K562 (cell line): Measurements from ENCODE around the gene ZBTB46. TPM values are rescaled to one million over a fixed set of nuclear protein-coding genes. Genes with fewer than 3 reads are reported as not detected.

Experiments
- ATAC-seq: fragments of 200-7000 bp; cut with Tn5 transposase; 3 replicates; pipeline ENCODE4 v1.9.1; 2020; ENCODE audit warnings: moderate library complexity
- BruUV-seq: library from RNA; stranded (reverse); fragments of 400-500 nt; replicated peaks from 2 replicates; lab custom pipeline; 2021; lab: Mats Ljungman, UMichigan
- CTCF ChIA-PET: fragments of 300-600 bp; formaldehyde crosslinking; extraction: SDS; loops from one replicate; lab custom pipeline; 2021; ENCODE audit warnings: low intra/inter-chr PET ratio; lab: Yijun Ruan, JAX
- POLR2A ChIA-PET: fragments of 300-600, 350-650 bp; sonication (Branson Sonifier 250); formaldehyde crosslinking; extraction: SDS; loops from one replicate; lab custom pipeline; 2021; ENCODE audit warnings: antibody characterized with exemption, inconsistent platforms; lab: Yijun Ruan, JAX
- DNase-seq, 4 experiments: peaks; one replicate each; pipeline versions ENCODE4 v3.0.0 to v3.0.0-alpha.2; 2011 to 2018; ENCODE audit warnings: low spot score in 3 of 4, mixed read lengths in 3 of 4; ENCODE audit errors: extremely low read depth in 1 of 4
- FAIRE-seq: peaks from 2 replicates; lab custom pipeline; 2011; peaks lifted over from hg19 to GRCh38; lab: Jason Lieb, UNC
- H2AFZ ChIP-seq: 2 replicates; pipeline ENCODE4 v1.6.0; 2011; ENCODE audit warnings: low read depth, low read length, control low read depth, inconsistent platforms
- H3K27ac ChIP-seq: fragments of 200-600 bp; 3 replicates; pipeline ENCODE4 v1.8.0; 2011; ENCODE audit warnings: low read depth, mild to moderate bottlenecking, control low read depth, inconsistent platforms, low read length, moderate library complexity, mixed read lengths; ENCODE audit errors: extremely low read depth
- H3K27me3 ChIP-seq, 2 experiments: fragments of 300-600 bp in 1 of 2; 2 replicates in 1 of 2; 3 replicates in 1 of 2; pipeline versions ENCODE4 v1.6.0 to v1.8.0; 2011; ENCODE audit warnings: inconsistent platforms in 2 of 2, low read length in 2 of 2, mild to moderate bottlenecking in 1 of 2, mixed read lengths in 1 of 2, moderate library complexity in 1 of 2; ENCODE audit not compliant: control insufficient read depth in 2 of 2, insufficient read depth in 2 of 2
- H3K36me3 ChIP-seq: fragments of 300-600 bp; 3 replicates; pipeline ENCODE4 v1.8.0; 2011; ENCODE audit warnings: mild to moderate bottlenecking, low read length, inconsistent platforms; ENCODE audit not compliant: control insufficient read depth, insufficient read depth
- H3K4me1 ChIP-seq, 2 experiments: fragments of 200-600 bp in 1 of 2; replicated peaks in 1 of 2; 2 replicates in 1 of 2; 3 replicates in 1 of 2; pipeline versions ENCODE4 v1.5.1 to v1.8.0; 2011; ENCODE audit warnings: inconsistent platforms in 2 of 2, low read length in 2 of 2, mild to moderate bottlenecking in 1 of 2, mixed read lengths in 1 of 2, moderate library complexity in 1 of 2; ENCODE audit not compliant: control insufficient read depth in 2 of 2, insufficient read depth in 2 of 2
- H3K4me2 ChIP-seq: 2 replicates; pipeline ENCODE4 v1.6.1; 2011; ENCODE audit warnings: low read length, control low read depth, inconsistent platforms, mixed read lengths; ENCODE audit not compliant: insufficient read depth
- H3K4me3 ChIP-seq: fragments of 200-600 bp; sonication (generic), shearing (Covaris generic); 2 replicates; pipeline ENCODE4 v1.5.1; 2016; ENCODE audit warnings: control low read depth, inconsistent platforms
- H3K79me2 ChIP-seq: fragments of 200-600 bp; 3 replicates; pipeline ENCODE4 v1.8.0; 2011; ENCODE audit warnings: low read length, inconsistent platforms; ENCODE audit not compliant: control insufficient read depth, insufficient read depth
- H3K9ac ChIP-seq, 2 experiments: 2 replicates each; pipeline versions ENCODE4 v1.6.0 to v1.6.1; 2011; ENCODE audit warnings: low read depth in 2 of 2, low read length in 2 of 2, control low read depth in 1 of 2, inconsistent platforms in 1 of 2, mild to moderate bottlenecking in 1 of 2, mixed read lengths in 1 of 2; ENCODE audit not compliant: insufficient read depth in 1 of 2
- H3K9me1 ChIP-seq: one replicate; pipeline ENCODE4 v1.6.0; 2011; ENCODE audit warnings: inconsistent platforms, mild to moderate bottlenecking, low read length, moderate library complexity; ENCODE audit not compliant: control insufficient read depth, insufficient read depth
- H3K9me3 ChIP-seq: replicated peaks from 2 replicates; pipeline ENCODE4 v1.5.1; 2011; ENCODE audit warnings: low read depth, low read length, inconsistent platforms; ENCODE audit not compliant: control insufficient read depth, insufficient read depth
- H4K20me1 ChIP-seq: replicated peaks from 2 replicates; pipeline ENCODE4 v1.6.1; 2011; ENCODE audit warnings: low read length, inconsistent platforms, mixed read lengths; ENCODE audit not compliant: control insufficient read depth, insufficient read depth
- EHMT2 ChIP-seq: fragments of 450-650 bp; IDR thresholded peaks from 2 replicates; pipeline ENCODE4 v1.6.1; 2018; ENCODE audit warnings: antibody characterized with exemption
- ELF1 ChIP-seq: fragments of 200-800 bp; sonication (Bioruptor generic); IDR thresholded peaks from 2 replicates; pipeline ENCODE4 v1.6.1; 2016; ENCODE audit warnings: missing genetic modification characterization, missing compliant biosample characterization
- MBD2 ChIP-seq: sonication (generic); IDR thresholded peaks from 2 replicates; pipeline ENCODE4 v1.6.1; 2016; ENCODE audit warnings: low read depth, borderline replicate concordance
- POLR2G ChIP-seq: fragments of 200-400 bp; formaldehyde crosslinking; IDR thresholded peaks from 2 replicates; pipeline ENCODE4 v1.6.1; 2017; ENCODE audit warnings: low read depth, mild to moderate bottlenecking, antibody characterized with exemption, low read length, moderate library complexity
- RBM22 ChIP-seq: fragments of 200-400 bp; formaldehyde crosslinking; IDR thresholded peaks from 2 replicates; pipeline ENCODE4 v1.6.1; 2018; ENCODE audit warnings: low read length, low read depth; ENCODE audit not compliant: poor library complexity, severe bottlenecking
- SREBF1 ChIP-seq: fragments of 150-350 bp; IDR thresholded peaks from 2 replicates; pipeline ENCODE4 v1.6.1; 2014; ENCODE audit warnings: antibody characterized with exemption, low read depth, low read length, borderline replicate concordance
- ZKSCAN8 ChIP-seq: fragments of 200-800 bp; sonication (Bioruptor generic); IDR thresholded peaks from 2 replicates; pipeline ENCODE4 v1.6.1; 2016; ENCODE audit warnings: missing genetic modification characterization, missing compliant biosample characterization
- ZNF143 ChIP-seq: sonication (generic); formaldehyde crosslinking; IDR thresholded peaks from 2 replicates; pipeline ENCODE4 v1.9.0; 2022; ENCODE audit warnings: mild to moderate bottlenecking, missing genetic modification reagents
- ZNF695 ChIP-seq: fragments of 450-650 bp; formaldehyde crosslinking; IDR thresholded peaks from 2 replicates; pipeline ENCODE4 v1.4.0; 2020; ENCODE audit warnings: mild to moderate bottlenecking, moderate library complexity
- WGBS: fragments of 100-300 bp; shearing (Covaris generic); methylation state at CpG from one replicate; pipeline ENCODE4 v1.1.6; 2016; ENCODE audit warnings: low coverage, mixed read lengths; ENCODE audit not compliant: insufficient coverage; ENCODE audit errors: missing lambda C conversion rate; 5-methylcytosine and 5-hydroxymethylcytosine counted together
- in situ Hi-C: fragments of 300-500 bp; cut with MboI; formaldehyde crosslinking; loops from 4 replicates; pipeline ENCODE4 v1.15.0; 2018; ENCODE audit warnings: inconsistent platforms, mixed read lengths
- intact Hi-C: fragments of 100-400 bp; cut with micrococcal nuclease; formaldehyde crosslinking; loops from 2 replicates; pipeline ENCODE4 v1.14.2; 2022
- polyA plus RNA-seq, 8 experiments: library from polyadenylated mRNA; depleted of rRNA in 4 of 8; stranded (reverse) in 5 of 8; unstranded in 3 of 8; fragments of >200 nt; fragmentation: Nextera tagmentation in 2 of 8; fragmentation: Illumina TruSeq in 1 of 8; extraction: Ambion mirVana in 2 of 8; extraction: Trizol in 1 of 8; gene quantifications; 2 replicates each; pipeline versions ENCODE4 v1.2.1 to v1.2.3, GENCODE V29; 2011 to 2014; ENCODE audit warnings: inconsistent platforms in 1 of 8, missing spikeins in 1 of 8
- total RNA-seq, 7 experiments: library from RNA; depleted of rRNA in 6 of 7; stranded (reverse); fragments of >200 nt in 6 of 7; fragmentation: Illumina TruSeq in 2 of 7; extraction: Trizol in 2 of 7; gene quantifications; 2 replicates each; pipeline versions ENCODE4 v1.2.1 to v1.2.3, GENCODE V29; 2011 to 2021; ENCODE audit warnings: low replicate concordance in 1 of 7
- TF ChIP-seq, protein P1 (sequence below): sonication (generic); formaldehyde crosslinking; IDR thresholded peaks from 2 replicates; pipeline ENCODE4 v1.8.1; 2023; ENCODE audit warnings: mild to moderate bottlenecking, missing genetic modification reagents
- TF ChIP-seq, protein P2 (sequence below): fragments of 250-450 bp; sonication (Bioruptor Pico); IDR thresholded peaks from 2 replicates; pipeline ENCODE4 v1.5.1; 2021; ENCODE audit warnings: mild to moderate bottlenecking
- TF ChIP-seq, protein P3 (sequence below): fragments of 450-650 bp; IDR thresholded peaks from one replicate; pipeline ENCODE4 v1.6.1; 2018; ENCODE audit warnings: mild to moderate bottlenecking, moderate library complexity; ENCODE audit not compliant: partially characterized antibody
- TF ChIP-seq, protein P4 (sequence below): fragments of 450-650 bp; IDR thresholded peaks from 2 replicates; pipeline ENCODE4 v1.6.1; 2014; ENCODE audit warnings: low read depth, mild to moderate bottlenecking, moderate library complexity, borderline replicate concordance

ZBTB46 gene
- total and polyA plus RNA-seq, 9 of the 15 experiments (the other 6 are each of a cell fraction or from before 2014, with no cell fraction given), result 0.29 to 4.1 (median 1.1) TPM

DNA sequence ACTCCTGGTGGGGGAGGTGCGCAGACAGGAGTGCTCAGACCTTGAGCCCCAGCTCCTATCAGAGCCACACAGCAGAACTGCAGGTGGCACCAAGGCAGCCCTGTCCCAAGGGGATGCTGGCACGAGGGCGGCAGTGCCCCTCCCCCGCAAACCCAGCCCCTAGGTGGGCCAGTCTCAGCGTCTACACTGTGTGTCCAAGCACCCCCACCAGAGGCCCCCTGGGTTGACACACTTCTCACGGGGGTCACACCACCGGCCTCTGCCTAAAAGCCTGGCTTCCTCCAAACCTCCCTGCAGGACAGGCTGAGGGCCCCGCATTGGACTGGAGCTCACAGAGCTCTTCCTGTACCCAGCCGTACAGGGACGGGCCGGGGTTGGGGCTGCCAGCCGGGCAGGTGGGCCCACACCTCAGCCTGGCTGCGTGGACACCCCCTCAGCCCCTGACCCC, 83.4 kb downstream of the ZBTB46 start (continued):
- TF ChIP-seq ELF1 (tag), result no peak
- TF ChIP-seq ZNF143 (CRISPR knock-in tag), result no peak
- TF ChIP-seq ZKSCAN8 (CRISPR knock-in tag), result no peak
- TF ChIP-seq MBD2, result no peak
- TF ChIP-seq SREBF1, result no peak
- no peak for TF ChIP-seq ZNF695

DNA sequence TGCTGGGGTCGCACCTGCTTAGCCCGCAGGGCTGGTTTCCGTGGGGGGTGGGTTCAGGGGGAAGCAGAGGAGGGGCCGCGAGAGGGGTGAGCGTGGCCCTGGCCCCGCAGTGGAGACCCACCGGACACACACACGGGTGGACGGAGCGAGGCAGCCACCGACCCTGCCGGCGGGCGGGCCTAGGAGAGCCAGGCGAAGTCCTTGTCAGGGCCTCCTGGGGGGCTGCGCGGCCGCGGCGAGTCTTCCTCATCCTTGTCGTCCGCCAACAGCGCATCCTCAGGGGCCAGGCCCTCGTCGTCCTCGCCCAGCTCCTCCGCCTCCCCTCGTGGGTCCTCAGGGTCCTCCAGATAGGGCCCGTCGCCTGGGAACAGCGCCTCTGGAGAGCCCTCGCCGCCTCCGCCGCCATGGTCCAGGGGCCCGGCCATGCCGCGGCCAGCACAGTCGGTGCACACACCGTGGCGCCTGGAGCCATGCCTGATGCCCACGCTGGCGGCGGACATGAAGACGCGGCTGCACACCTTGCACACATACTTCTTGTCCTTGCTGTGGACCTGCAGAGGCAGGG, 84.2 kb downstream of the ZBTB46 start:
- peaks cover 9 to 67% of the 10 kb centered on the region in 2 experiments for H3K4me1 ChIP-seq
- H3K4me3 ChIP-seq, result no peak overlapping the region
- BruUV-seq, result no TSS peak
- H2AFZ ChIP-seq, result no peak overlapping the region
- CTCF ChIA-PET, result no interaction called here
- peaks cover 21% of the 10 kb centered on the region; the same call in 1 of the 3 replicates for H3K36me3 ChIP-seq
- no peak for FAIRE-seq
- in situ Hi-C loops (no loop called here), intact Hi-C loops (no loop called here)
- no peaks in the 10 kb centered on the region for H4K20me1 ChIP-seq
- H3K79me2 ChIP-seq, result no peaks in the 10 kb centered on the region
- H3K27ac ChIP-seq, result no peak overlapping the region
- no peak overlapping the region for H3K4me2 ChIP-seq
- H3K27me3 ChIP-seq, result no peaks in the 10 kb centered on the region
- no peak overlapping the region for H3K9ac ChIP-seq
- POLR2A ChIA-PET, result no interaction called here
- no peaks in the 10 kb centered on the region for H3K9me3 ChIP-seq
- TF ChIP-seq, protein P1, sequence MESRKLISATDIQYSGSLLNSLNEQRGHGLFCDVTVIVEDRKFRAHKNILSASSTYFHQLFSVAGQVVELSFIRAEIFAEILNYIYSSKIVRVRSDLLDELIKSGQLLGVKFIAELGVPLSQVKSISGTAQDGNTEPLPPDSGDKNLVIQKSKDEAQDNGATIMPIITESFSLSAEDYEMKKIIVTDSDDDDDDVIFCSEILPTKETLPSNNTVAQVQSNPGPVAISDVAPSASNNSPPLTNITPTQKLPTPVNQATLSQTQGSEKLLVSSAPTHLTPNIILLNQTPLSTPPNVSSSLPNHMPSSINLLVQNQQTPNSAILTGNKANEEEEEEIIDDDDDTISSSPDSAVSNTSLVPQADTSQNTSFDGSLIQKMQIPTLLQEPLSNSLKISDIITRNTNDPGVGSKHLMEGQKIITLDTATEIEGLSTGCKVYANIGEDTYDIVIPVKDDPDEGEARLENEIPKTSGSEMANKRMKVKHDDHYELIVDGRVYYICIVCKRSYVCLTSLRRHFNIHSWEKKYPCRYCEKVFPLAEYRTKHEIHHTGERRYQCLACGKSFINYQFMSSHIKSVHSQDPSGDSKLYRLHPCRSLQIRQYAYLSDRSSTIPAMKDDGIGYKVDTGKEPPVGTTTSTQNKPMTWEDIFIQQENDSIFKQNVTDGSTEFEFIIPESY (CRISPR knock-in tag), result peak; percentile 61
- TF ChIP-seq, protein P2, sequence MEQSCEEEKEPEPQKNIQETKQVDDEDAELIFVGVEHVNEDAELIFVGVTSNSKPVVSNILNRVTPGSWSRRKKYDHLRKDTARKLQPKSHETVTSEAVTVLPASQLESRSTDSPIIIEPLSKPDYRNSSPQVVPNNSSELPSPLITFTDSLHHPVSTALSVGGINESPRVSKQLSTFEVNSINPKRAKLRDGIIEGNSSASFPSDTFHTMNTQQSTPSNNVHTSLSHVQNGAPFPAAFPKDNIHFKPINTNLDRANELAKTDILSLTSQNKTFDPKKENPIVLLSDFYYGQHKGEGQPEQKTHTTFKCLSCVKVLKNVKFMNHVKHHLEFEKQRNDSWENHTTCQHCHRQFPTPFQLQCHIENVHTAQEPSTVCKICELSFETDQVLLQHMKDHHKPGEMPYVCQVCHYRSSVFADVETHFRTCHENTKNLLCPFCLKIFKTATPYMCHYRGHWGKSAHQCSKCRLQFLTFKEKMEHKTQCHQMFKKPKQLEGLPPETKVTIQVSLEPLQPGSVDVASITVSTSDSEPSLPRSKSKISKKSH (CRISPR knock-in tag), result no peak
- TF ChIP-seq, protein P3, sequence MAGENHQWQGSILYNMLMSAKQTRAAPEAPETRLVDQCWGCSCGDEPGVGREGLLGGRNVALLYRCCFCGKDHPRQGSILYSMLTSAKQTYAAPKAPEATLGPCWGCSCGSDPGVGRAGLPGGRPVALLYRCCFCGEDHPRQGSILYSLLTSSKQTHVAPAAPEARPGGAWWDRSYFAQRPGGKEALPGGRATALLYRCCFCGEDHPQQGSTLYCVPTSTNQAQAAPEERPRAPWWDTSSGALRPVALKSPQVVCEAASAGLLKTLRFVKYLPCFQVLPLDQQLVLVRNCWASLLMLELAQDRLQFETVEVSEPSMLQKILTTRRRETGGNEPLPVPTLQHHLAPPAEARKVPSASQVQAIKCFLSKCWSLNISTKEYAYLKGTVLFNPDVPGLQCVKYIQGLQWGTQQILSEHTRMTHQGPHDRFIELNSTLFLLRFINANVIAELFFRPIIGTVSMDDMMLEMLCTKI, result no peak
- TF ChIP-seq EHMT2 (no peak), POLR2G (peak; percentile 26; the same call in 1 of the 2 replicates), RBM22 (peak; percentile 13)
- TF ChIP-seq, protein P4, sequence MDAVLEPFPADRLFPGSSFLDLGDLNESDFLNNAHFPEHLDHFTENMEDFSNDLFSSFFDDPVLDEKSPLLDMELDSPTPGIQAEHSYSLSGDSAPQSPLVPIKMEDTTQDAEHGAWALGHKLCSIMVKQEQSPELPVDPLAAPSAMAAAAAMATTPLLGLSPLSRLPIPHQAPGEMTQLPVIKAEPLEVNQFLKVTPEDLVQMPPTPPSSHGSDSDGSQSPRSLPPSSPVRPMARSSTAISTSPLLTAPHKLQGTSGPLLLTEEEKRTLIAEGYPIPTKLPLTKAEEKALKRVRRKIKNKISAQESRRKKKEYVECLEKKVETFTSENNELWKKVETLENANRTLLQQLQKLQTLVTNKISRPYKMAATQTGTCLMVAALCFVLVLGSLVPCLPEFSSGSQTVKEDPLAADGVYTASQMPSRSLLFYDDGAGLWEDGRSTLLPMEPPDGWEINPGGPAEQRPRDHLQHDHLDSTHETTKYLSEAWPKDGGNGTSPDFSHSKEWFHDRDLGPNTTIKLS, result no peak
- TF ChIP-seq, all 486 proteins: peak for 3
- ATAC-seq, result no peak
- H3K9me1 ChIP-seq, result no peaks in the 10 kb centered on the region
- no peak for DNase-seq
- 82% methylated on average over 18 of the region's 47 CpGs for WGBS
